Epidermal melanocyte (primary cell): ENCODE data around the gene TMEM132D.
"Not testable (repeated sequence)": the region's sequence is repeated elsewhere in the genome, so short reads cannot be mapped to it uniquely, and the experiment has no call there.

ENCODE experiments used
- DNase-seq: peaks from one replicate; pipeline ENCODE4 v3.0.0; 2011; ENCODE audit warnings: low spot score; ENCODE audit not compliant: insufficient read length

Gene TMEM132D

GRCh38 chr12:129189879-129190278 lies 713.9 kb downstream of the TMEM132D start:
- not testable (repeated sequence) for DNase-seq

DNA sequence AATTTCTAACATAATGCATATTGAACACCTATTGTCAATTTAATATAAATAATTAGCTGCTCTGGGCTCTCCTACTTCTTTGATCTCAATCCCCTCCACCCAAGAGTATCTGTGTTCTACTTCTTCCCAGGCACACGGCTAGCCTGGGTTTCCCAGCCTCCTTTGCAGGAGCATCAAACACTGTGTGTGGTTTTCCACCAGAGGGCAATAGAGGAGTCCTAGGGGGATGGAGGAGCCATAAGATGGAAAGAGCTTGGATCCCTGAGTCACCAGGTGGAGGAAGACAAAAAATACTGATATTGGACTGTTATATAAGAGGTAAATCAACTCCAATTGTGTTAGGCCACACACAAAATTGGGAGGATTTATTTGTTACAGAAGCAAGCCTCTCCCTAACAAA lies 716.9 kb downstream of the TMEM132D start:
- no peak for DNase-seq

DNA sequence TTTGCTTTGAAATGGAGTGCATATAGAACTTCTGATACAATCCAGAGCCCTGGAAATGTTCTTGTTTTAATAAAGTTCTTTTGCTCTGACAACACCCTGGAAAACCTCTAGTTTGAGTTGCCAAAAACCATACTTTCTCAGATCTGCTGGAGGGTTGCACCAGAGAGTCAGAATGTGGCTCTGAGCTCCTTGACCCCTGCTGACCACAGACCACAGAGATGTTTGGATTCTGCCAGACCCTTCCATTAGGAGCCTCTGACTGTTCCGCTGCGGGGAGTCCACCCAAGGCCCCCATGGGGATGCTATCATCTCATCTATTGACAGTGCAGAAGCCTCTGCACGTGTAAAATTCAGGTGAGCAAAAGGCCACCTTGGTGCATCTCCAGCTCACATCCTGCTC lies 718.0 kb downstream of the TMEM132D start:
- DNase-seq, result no peak

GRCh38 chr12:129184127-129184928 lies 719.5 kb downstream of the TMEM132D start:
- no peak for DNase-seq

DNA sequence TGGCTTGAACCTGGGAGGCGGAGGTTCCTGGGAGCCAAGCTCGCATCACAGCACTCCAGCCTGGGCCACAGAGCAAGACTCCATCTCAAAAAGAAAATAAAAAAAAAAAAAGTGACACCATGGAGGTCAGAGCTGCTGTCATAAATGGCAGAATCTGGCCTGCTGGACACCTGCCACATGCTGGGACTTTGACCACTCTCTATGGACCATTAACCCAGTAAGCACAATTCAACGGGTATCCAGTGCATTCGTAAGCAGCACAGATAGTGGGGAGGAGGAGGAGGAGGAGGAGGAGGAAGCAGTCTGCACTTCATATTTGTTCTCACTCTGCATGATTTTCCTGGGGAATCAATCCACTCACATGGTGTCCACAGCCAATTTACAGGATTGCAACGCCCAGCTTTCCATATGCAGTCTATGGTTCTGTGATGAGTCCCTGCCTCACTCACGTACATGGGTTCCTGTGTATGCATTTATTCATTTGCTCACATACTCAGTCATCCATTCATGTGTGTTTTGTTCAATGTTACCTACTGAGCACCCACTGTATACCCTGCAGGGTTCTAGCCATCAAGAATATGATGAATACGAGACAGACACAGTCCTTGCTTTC lies 723.8 kb downstream of the TMEM132D start:
- no peak for DNase-seq

DNA sequence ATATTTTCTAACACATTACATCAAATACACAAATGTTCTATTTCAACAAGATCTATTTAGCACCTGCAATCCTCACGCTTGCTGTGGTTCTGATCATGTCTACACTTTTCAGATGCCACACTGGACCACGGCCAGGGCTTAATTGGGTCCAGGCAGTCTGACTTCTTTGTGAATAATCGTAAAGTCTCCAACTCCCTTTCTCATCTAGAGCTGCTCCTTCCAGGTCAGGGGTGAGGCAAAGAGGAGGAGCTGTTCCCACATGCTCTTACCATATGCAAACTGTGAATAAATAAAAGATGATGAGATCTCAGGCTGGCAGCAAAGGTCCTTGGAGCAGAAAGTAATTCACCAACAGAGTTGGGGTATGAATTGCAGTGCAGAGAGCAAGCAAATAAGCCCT lies 733.9 kb downstream of the TMEM132D start:
- no peak for DNase-seq

DNA sequence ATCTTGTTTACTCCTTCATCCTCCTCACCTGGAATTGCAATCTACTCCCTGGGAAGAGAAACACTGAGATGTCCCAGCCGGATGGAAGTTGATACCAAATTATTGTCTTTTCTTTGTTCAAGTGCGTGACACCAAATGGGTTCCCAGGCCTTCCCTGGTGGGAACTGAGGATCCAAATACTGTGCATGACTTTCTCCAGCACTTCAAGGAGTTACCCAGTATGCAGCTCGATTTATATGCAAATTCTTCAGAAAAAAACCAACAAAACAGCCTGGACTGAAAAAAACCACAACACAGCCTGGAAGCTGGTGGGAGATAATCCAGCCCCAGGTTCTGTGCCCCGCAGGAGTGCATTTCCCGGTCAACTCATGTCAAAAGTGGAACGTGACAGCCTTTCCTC lies 740.0 kb downstream of the TMEM132D start:
- DNase-seq, result no peak

GRCh38 chr12:129163461-129163860 lies 740.4 kb downstream of the TMEM132D start:
- DNase-seq, result no peak

- no peak for DNase-seq
Measured at GRCh38 chr12:129162805-129163204, 741.0 kb downstream of the TMEM132D start.

DNA sequence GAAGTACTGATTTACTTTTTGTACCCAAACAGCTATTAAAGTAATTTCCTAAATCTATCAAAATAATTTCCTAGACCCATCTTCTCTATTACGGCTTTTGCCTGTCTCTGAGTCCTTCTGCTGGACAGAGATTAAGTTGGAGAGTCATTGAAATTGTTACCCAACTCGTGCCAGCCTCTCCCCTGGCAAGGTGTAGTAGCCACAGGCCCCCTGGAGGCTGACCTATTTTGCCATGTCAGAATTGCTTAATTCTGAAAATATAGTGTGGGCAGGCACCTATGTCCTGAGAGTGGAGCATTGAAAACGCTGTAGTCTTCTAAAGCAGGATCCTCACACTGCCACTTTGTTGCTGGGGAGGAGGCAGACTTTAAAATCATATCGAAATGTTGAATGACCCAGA lies 742.3 kb downstream of the TMEM132D start:
- no peak for DNase-seq

DNA sequence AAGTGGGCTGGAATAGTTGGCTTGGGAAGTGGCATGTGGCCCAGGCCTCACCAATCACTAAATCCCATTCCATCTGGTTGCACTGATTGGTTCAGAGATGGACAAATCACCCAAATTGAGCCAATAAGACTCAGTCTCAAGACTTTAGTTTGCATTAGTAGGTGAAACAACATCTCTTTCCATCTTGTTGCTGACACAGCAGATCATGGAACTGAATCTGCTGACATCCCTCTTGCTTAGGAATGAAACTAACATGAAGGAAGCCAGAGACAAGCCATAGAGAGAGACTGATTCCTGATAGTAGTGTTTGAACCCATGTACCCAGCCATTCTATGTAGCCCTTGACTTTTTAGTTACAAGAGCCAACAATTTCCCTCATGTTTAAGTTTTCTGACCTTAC lies 743.5 kb downstream of the TMEM132D start:
- DNase-seq, result no peak

DNA sequence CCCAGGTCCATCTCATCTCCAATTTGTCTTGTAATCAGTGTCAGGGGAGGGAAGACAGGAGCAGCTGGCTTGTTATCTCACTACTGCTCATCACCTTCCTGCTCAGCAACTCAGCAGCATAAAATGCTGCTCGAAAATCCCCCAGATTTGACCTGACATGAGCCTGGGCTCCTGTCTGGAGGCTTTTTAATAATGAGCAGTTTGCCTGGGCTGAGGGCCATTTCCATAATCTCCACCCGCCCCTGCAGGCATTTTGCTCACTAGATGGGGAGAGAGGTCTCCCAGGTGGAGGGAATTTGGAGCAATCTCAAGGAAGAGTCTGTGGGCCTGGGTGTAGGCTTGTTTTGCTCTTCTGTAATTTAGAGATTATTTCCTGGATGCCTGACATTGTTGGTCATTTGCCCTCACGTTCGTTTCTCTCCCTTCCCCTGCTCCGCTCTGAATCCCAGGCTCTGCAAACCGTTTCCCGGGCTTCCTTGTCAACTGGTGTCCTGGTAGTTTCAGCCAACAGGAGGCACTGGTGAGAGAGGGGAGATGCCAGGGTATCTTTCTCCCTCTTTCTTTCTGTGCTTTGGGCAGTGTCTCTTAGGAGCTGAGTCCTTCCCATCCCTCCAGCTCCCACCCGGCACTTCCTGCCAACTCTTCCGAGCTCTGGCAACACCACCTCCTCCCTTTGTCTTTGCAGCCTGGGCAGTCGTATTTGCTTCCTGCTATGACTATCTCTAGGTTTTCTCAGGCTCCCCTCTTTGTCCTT lies 751.3 kb downstream of the TMEM132D start:
- DNase-seq, result no peak

DNA sequence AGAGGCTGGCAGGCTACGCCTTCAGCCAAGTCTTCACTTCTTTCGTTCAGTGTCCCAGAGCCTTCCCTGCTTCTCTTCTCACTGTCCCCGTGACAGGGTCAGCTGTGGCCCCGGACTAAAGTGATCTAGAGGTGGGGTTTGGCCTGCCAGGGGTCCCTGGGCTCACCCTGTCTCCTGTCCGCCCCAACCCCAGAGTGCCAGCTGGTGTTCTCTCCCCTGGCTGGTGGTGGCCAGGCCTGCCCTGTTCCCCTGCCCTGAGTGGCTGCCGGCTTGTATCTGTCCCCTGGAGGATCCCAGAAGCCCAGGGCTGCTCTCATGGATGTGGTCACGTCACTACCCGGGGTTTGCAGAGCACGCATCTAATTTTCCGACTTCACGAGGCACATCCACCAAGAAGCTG lies 753.1 kb downstream of the TMEM132D start:
- no peak for DNase-seq

DNA sequence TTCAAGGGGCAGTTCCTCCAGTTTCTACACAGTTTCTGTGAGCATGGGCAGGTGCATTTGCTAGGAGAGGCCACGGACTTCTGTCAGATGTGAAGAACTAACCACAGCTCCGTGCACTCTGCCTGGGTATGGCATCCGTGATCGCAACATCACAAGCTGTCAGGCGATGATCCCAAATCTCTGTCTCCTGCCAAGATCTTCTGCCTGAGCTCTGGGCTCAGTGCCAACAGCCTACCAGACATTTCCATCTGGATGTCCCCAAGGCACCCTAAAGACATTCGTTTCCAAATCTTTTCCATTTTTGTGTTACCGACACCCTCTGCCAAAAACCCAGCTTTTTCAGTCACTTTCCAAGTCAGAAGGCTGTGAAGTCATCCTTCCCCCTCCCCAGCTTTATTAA lies 758.4 kb downstream of the TMEM132D start:
- DNase-seq, result no peak

- DNase-seq, result no peak
Measured at GRCh38 chr12:129138776-129139175, 765.0 kb downstream of the TMEM132D start.

GRCh38 chr12:129136694-129137325 lies 767.0 kb downstream of the TMEM132D start:
- DNase-seq, result no peak

- DNase-seq, result no peak
Measured at GRCh38 chr12:129127771-129128170, 776.1 kb downstream of the TMEM132D start.

DNA sequence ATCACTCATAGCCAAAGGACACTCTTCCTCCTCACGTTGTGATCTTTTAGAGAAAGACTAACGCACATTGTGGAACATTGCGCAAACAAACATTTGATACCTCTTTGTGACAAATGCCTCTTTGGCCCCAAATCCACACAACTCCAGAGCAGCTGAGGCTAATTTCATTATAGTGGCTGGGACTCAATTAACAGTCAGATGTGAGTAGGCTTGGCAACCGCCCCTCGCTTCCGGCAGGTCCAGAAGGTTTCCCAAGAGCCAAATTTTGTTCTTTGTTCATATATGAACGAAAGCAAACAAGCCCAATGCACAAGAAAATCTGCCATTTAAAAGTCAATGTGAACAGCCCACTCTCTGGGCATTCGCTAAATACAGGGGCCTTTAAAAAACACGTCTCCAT lies 776.6 kb downstream of the TMEM132D start:
- DNase-seq, result no peak

GRCh38 chr12:129119537-129119936 lies 784.3 kb downstream of the TMEM132D start:
- no peak for DNase-seq

- no peak for DNase-seq
Measured at GRCh38 chr12:129115558-129115957, 788.3 kb downstream of the TMEM132D start.

GRCh38 chr12:129110575-129110974 lies 793.2 kb downstream of the TMEM132D start:
- DNase-seq, result no peak
